ENCODE measurements around the gene NEDD4L. TPM values are rescaled to one million over a fixed set of nuclear protein-coding genes. Genes with fewer than 3 reads are reported as not detected.

The NEDD4L gene
- total RNA-seq, 1 donor from 2014 or later = 93.9 TPM

DNA sequence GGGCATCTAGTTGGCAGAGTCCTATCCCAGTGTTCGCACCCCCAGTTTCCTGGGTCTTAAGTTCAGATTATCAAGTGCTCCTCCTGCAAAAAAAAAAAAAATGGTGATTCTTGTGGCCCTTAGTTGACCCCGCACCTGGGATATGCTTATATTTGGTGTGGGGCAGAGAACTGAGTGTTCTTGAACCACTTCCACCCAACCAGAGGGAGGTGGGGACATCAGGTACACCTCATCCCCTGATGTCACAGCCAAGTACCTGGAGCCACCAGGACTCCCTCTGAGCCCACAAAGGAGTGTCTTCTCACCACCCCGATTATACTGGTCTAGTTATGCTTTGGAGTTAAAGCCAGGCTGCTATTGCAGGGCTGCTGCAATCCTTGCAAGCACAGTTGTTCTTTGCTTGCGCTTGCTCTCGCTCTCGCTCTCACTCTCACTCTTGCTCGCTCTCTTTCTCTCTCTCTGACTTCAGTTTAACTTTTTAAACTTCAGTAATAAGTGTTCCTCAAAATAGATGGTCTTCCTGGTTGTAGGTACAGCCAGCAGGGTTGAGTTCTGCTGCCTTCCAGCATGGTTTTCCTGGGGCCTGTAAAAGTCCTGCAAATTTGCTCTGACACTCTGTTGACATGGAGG lies 265.7 kb downstream of the NEDD4L start:
- TF ChIP-seq, protein P1, sequence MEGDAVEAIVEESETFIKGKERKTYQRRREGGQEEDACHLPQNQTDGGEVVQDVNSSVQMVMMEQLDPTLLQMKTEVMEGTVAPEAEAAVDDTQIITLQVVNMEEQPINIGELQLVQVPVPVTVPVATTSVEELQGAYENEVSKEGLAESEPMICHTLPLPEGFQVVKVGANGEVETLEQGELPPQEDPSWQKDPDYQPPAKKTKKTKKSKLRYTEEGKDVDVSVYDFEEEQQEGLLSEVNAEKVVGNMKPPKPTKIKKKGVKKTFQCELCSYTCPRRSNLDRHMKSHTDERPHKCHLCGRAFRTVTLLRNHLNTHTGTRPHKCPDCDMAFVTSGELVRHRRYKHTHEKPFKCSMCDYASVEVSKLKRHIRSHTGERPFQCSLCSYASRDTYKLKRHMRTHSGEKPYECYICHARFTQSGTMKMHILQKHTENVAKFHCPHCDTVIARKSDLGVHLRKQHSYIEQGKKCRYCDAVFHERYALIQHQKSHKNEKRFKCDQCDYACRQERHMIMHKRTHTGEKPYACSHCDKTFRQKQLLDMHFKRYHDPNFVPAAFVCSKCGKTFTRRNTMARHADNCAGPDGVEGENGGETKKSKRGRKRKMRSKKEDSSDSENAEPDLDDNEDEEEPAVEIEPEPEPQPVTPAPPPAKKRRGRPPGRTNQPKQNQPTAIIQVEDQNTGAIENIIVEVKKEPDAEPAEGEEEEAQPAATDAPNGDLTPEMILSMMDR (IDR thresholded peaks at IDR 0.05; ENCODE audit: insufficient read depth, low read depth, low read length) = no peak
- no peak for TF ChIP-seq EZH2 (IDR thresholded peaks at IDR 0.05; ENCODE audit: insufficient read depth, low read length)

GRCh38 chr18:58310517-58310916 lies 266.5 kb downstream of the NEDD4L start:
- TF ChIP-seq EZH2 (IDR thresholded peaks at IDR 0.05; ENCODE audit: insufficient read depth, low read length) = no peak
- TF ChIP-seq, protein P1 (IDR thresholded peaks at IDR 0.05; ENCODE audit: insufficient read depth, low read depth, low read length) = no peak
- Histone ChIP-seq H2AFZ (ENCODE audit: low read depth, low read length) (no peak overlapping the region), H3K9me3 (ENCODE audit: insufficient read depth, low read depth, low read length) (peaks cover under 1% of the 10 kb centered on the region), H4K20me1 (ENCODE audit: insufficient read depth, low read length) (peaks cover 79% of the 10 kb centered on the region), H3K9ac (ENCODE audit: low read length) (no peak overlapping the region), H3K4me2 (ENCODE audit: low read length) (no peak overlapping the region), H3K4me1 (ENCODE audit: insufficient read depth, low read length) (peaks cover 21% of the 10 kb centered on the region), H3K4me3 (ENCODE audit: insufficient read depth, low read depth, low read length) (no peak overlapping the region), H3K27me3 (ENCODE audit: insufficient read depth, low read length) (no peaks in the 10 kb centered on the region), H3K79me2 (ENCODE audit: insufficient read depth, low read length) (peaks cover 44% of the 10 kb centered on the region), H3K36me3 (ENCODE audit: insufficient read depth, low read length) (no peaks in the 10 kb centered on the region), H3K27ac (ENCODE audit: low read depth, low read length) (no peak overlapping the region)
- FAIRE-seq (no peak), DNase-seq (ENCODE audit: low read depth) (peak; percentile 56)
- H3K4me1 Mint-ChIP-seq (ENCODE audit: low read depth, unreplicated experiment) = peaks cover 23% of the 10 kb centered on the region
- no peaks in the 10 kb centered on the region for H3K27me3 Mint-ChIP-seq (ENCODE audit: low read depth, unreplicated experiment)
- H3K4me3 Mint-ChIP-seq (ENCODE audit: unreplicated experiment) = no peak overlapping the region
- peaks cover 3% of the 10 kb centered on the region for H3K36me3 Mint-ChIP-seq (ENCODE audit: low read depth, unreplicated experiment)
- H3K9me3 Mint-ChIP-seq (ENCODE audit: unreplicated experiment) = peaks cover 7% of the 10 kb centered on the region
- no peak overlapping the region for H3K27ac Mint-ChIP-seq (ENCODE audit: unreplicated experiment)

More for the DNA sequence above, 265.7 kb downstream of the NEDD4L start:
- H3K9ac ChIP-seq (ENCODE audit: low read length) = no peak overlapping the region
- Mint-ChIP-seq H3K4me1 (ENCODE audit: low read depth, unreplicated experiment) (peaks cover 15% of the 10 kb centered on the region), H3K4me3 (ENCODE audit: unreplicated experiment) (no peak overlapping the region), H3K27me3 (ENCODE audit: low read depth, unreplicated experiment) (no peaks in the 10 kb centered on the region), H3K27ac (ENCODE audit: unreplicated experiment) (peak overlapping the region; percentile 58), H3K36me3 (ENCODE audit: low read depth, unreplicated experiment) (peaks cover 4% of the 10 kb centered on the region), H3K9me3 (ENCODE audit: unreplicated experiment) (peaks cover 7% of the 10 kb centered on the region)
- no peak overlapping the region for H3K4me2 ChIP-seq (ENCODE audit: low read length)
- no peaks in the 10 kb centered on the region for H3K36me3 ChIP-seq (ENCODE audit: insufficient read depth, low read length)
- peaks cover 5% of the 10 kb centered on the region for H3K9me3 ChIP-seq (ENCODE audit: insufficient read depth, low read depth, low read length)
- H3K27me3 ChIP-seq (ENCODE audit: insufficient read depth, low read length) = no peaks in the 10 kb centered on the region
- H4K20me1 ChIP-seq (ENCODE audit: insufficient read depth, low read length) = peaks cover 78% of the 10 kb centered on the region
- H2AFZ ChIP-seq (ENCODE audit: low read depth, low read length) = no peak overlapping the region
- peaks cover 13% of the 10 kb centered on the region for H3K4me1 ChIP-seq (ENCODE audit: insufficient read depth, low read length)
- DNase-seq (ENCODE audit: low read depth) (no peak), FAIRE-seq (no peak)
- no peak overlapping the region for H3K27ac ChIP-seq (ENCODE audit: low read depth, low read length)
- H3K4me3 ChIP-seq (ENCODE audit: insufficient read depth, low read depth, low read length) = no peak overlapping the region
- H3K79me2 ChIP-seq (ENCODE audit: insufficient read depth, low read length) = peaks cover 50% of the 10 kb centered on the region

- peaks cover 31% of the 10 kb centered on the region for H3K4me1 Mint-ChIP-seq (ENCODE audit: low read depth, unreplicated experiment)
- DNase-seq (ENCODE audit: low read depth) (no peak), FAIRE-seq (no peak)
- TF ChIP-seq EZH2 (IDR thresholded peaks at IDR 0.05; ENCODE audit: insufficient read depth, low read length) = no peak
- TF ChIP-seq, protein P1 (IDR thresholded peaks at IDR 0.05; ENCODE audit: insufficient read depth, low read depth, low read length) = no peak
- H3K4me3 Mint-ChIP-seq (ENCODE audit: unreplicated experiment) = no peak overlapping the region
- no peak overlapping the region for H3K4me2 ChIP-seq (ENCODE audit: low read length)
- H3K9me3 ChIP-seq (ENCODE audit: insufficient read depth, low read depth, low read length) = no peaks in the 10 kb centered on the region
- no peak overlapping the region for H3K27ac ChIP-seq (ENCODE audit: low read depth, low read length)
- no peak overlapping the region for H2AFZ ChIP-seq (ENCODE audit: low read depth, low read length)
- no peaks in the 10 kb centered on the region for H3K27me3 ChIP-seq (ENCODE audit: insufficient read depth, low read length)
- H3K4me3 ChIP-seq (ENCODE audit: insufficient read depth, low read depth, low read length) = no peak overlapping the region
- no peak overlapping the region for H3K27ac Mint-ChIP-seq (ENCODE audit: unreplicated experiment)
- H3K27me3 Mint-ChIP-seq (ENCODE audit: low read depth, unreplicated experiment) = no peaks in the 10 kb centered on the region
- H3K36me3 ChIP-seq (ENCODE audit: insufficient read depth, low read length) = no peaks in the 10 kb centered on the region
- no peak overlapping the region for H3K9ac ChIP-seq (ENCODE audit: low read length)
- peaks cover 30% of the 10 kb centered on the region for H3K4me1 ChIP-seq (ENCODE audit: insufficient read depth, low read length)
- peaks cover 39% of the 10 kb centered on the region for H3K79me2 ChIP-seq (ENCODE audit: insufficient read depth, low read length)
- peaks cover 2% of the 10 kb centered on the region for H3K9me3 Mint-ChIP-seq (ENCODE audit: unreplicated experiment)
- H3K36me3 Mint-ChIP-seq (ENCODE audit: low read depth, unreplicated experiment) = peaks cover 5% of the 10 kb centered on the region
- peaks cover 83% of the 10 kb centered on the region for H4K20me1 ChIP-seq (ENCODE audit: insufficient read depth, low read length)
Measured at GRCh38 chr18:58311390-58311789, 267.4 kb downstream of the NEDD4L start.
